Left ventricle myocardium inferior (tissue), 1 donor: ENCODE results near the gene LCN1. TPM values are rescaled to one million over a fixed set of nuclear protein-coding genes. Genes with fewer than 3 reads are reported as not detected.

Experiments used
- DNase-seq: peaks from one replicate; pipeline ENCODE4 v3.0.0-alpha.2; 2020
- H3K27ac ChIP-seq: fragments of 200-600 bp; replicated peaks from 2 replicates; pipeline ENCODE4 v1.8.0; 2021
- H3K27me3 ChIP-seq: fragments of 200-600 bp; 2 replicates; pipeline ENCODE4 v1.8.0; 2021; ENCODE audit warnings: low read depth
- H3K36me3 ChIP-seq: fragments of 200-600 bp; 2 replicates; pipeline ENCODE4 v1.8.0; 2021
- H3K4me1 ChIP-seq: fragments of 200-600 bp; 2 replicates; pipeline ENCODE4 v1.8.0; 2021
- H3K4me3 ChIP-seq: fragments of 200-600 bp; 2 replicates; pipeline ENCODE4 v1.8.0; 2021; ENCODE audit warnings: mild to moderate bottlenecking, moderate library complexity
- H3K9me3 ChIP-seq: fragments of 200-600 bp; replicated peaks from 2 replicates; pipeline ENCODE4 v1.8.0; 2021
- CTCF ChIP-seq: fragments of 200-600 bp; IDR thresholded peaks from 2 replicates; pipeline ENCODE4 v1.8.0; 2021; ENCODE audit warnings: antibody characterized with exemption, mild to moderate bottlenecking, borderline replicate concordance
- intact Hi-C: fragments of 100-400 bp; cut with micrococcal nuclease; formaldehyde crosslinking; loops from one replicate; pipeline ENCODE4 v1.11.0; 2022
- total RNA-seq: library from RNA; stranded (reverse); fragmentation: NEBNext Ultra II Directional; extraction: Animal tissue kit (Norgen Biotek cat#: 25700); gene quantifications from one replicate; pipeline ENCODE4 v1.2.1, GENCODE V29; 2021
- donor health status: DM: no; HTN: yes; CAD: no; lungs with severe emphysema.

The LCN1 gene
- total RNA-seq, 1 donor from 2014 or later: not detected

- Histone ChIP-seq H3K4me1 (peaks cover 31% of the 10 kb centered on the region), H3K27me3 (no peaks in the 10 kb centered on the region), H3K27ac (no peak overlapping the region), H3K9me3 (no peaks in the 10 kb centered on the region), H3K36me3 (peaks cover 34% of the 10 kb centered on the region), H3K4me3 (no peak overlapping the region)
- intact Hi-C loops: no loop called here
- TF ChIP-seq CTCF: no peak
- DNase-seq: no peak
Measured at GRCh38 chr9:135482015-135482754, 39.1 kb upstream of the LCN1 start.

GRCh38 chr9:135484460-135485277 lies 36.6 kb upstream of the LCN1 start:
- Histone ChIP-seq H3K36me3 (peaks cover 48% of the 10 kb centered on the region), H3K9me3 (no peaks in the 10 kb centered on the region), H3K27me3 (no peaks in the 10 kb centered on the region), H3K4me1 (peaks cover 22% of the 10 kb centered on the region), H3K27ac (no peak overlapping the region), H3K4me3 (no peak overlapping the region)
- DNase-seq: no peak
- intact Hi-C loops: no loop called here
- TF ChIP-seq CTCF: no peak

- DNase-seq: no peak
- H3K36me3 ChIP-seq: peaks cover 48% of the 10 kb centered on the region
- intact Hi-C loops: no loop called here
- TF ChIP-seq CTCF: no peak
- no peaks in the 10 kb centered on the region for H3K9me3 ChIP-seq
- peaks cover 18% of the 10 kb centered on the region for H3K4me1 ChIP-seq
- H3K4me3 ChIP-seq: no peak overlapping the region
- no peak overlapping the region for H3K27ac ChIP-seq
- no peaks in the 10 kb centered on the region for H3K27me3 ChIP-seq
Measured at GRCh38 chr9:135485385-135485784, 35.9 kb upstream of the LCN1 start.

GRCh38 chr9:135485832-135486231 lies 35.4 kb upstream of the LCN1 start:
- Histone ChIP-seq H3K4me1 (peaks cover 13% of the 10 kb centered on the region), H3K9me3 (no peaks in the 10 kb centered on the region), H3K36me3 (peaks cover 48% of the 10 kb centered on the region), H3K4me3 (no peak overlapping the region), H3K27me3 (no peaks in the 10 kb centered on the region), H3K27ac (no peak overlapping the region)
- intact Hi-C loops: no loop called here
- no peak for TF ChIP-seq CTCF
- DNase-seq: no peak

- H3K27ac ChIP-seq: no peak overlapping the region
- peaks cover 48% of the 10 kb centered on the region for H3K36me3 ChIP-seq
- no peaks in the 10 kb centered on the region for H3K27me3 ChIP-seq
- no peaks in the 10 kb centered on the region for H3K9me3 ChIP-seq
- intact Hi-C loops: no loop called here
- H3K4me3 ChIP-seq: no peak overlapping the region
- peaks cover 7% of the 10 kb centered on the region for H3K4me1 ChIP-seq
- DNase-seq: no peak
- TF ChIP-seq CTCF: no peak
Measured at GRCh38 chr9:135486267-135487065, 34.8 kb upstream of the LCN1 start.
